ENCODE results near the gene ANKRD40.

DNA sequence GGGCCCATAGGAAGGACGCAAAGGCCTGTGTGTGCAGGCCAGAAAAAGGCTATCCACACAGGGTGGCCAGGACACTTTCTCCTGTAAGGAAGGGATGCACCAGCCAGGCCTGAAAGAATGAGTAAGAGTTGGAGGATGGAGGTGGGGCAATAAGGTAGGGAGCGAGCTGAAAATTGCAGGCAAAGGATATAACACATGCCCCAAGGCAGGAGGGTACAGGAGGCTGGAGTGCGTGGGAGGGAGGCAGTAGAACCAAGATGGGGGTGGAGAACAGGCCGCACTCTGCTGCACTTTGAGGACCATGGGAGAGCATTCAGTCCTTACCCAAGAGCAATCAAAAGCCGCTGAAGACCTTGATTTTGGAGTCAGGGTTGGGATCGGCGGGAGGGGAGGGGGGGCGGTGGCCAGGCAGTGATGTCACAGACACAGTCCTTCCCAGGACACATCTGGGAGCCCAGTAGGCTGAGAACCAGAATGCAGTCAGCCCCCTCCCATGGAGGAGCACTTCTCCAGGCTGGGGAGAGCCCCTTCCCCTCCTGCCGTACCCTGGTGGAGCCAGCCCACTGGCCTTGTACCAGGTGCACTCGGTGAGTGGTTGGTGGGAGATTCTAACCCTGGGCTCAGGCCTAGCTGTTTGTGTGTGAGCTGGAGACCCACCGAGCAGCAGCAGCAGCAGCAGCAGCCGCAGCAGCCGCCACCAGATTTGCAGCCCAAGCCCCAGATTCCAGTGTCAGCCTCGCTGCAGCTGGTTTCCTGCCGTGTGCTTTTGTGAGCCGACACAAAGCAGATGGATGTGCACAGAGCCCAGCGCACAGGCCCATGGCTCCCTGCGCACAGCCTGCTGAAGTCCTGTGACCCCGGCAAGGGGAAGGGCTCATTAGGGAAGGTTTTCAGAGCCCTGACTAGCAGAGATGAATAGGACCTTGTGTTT, 17.5 kb downstream of the ANKRD40 start:
- TF ChIP-seq GATA2 (IDR thresholded peaks at IDR 0.05; ENCODE audit: low read depth, low read length) (no peak), GATA3 (IDR thresholded peaks at IDR 0.05; ENCODE audit: low read depth, low read length) (no peak)
